OCI-M2 (cell line): Measurements from ENCODE around the gene RELN.
"Not testable (repeated sequence)": the region's sequence is repeated elsewhere in the genome, so short reads cannot be mapped to it uniquely, and the experiment has no call there.

Source experiments
- DNase-seq: peaks from one replicate; lab custom pipeline; 2025; ENCODE audit not compliant: unreplicated experiment; lab: John Stamatoyannopoulos, UW

RELN gene

GRCh38 chr7:103896826-103897225, 92.6 kb downstream of the RELN start:
- not testable (repeated sequence) for DNase-seq

DNA sequence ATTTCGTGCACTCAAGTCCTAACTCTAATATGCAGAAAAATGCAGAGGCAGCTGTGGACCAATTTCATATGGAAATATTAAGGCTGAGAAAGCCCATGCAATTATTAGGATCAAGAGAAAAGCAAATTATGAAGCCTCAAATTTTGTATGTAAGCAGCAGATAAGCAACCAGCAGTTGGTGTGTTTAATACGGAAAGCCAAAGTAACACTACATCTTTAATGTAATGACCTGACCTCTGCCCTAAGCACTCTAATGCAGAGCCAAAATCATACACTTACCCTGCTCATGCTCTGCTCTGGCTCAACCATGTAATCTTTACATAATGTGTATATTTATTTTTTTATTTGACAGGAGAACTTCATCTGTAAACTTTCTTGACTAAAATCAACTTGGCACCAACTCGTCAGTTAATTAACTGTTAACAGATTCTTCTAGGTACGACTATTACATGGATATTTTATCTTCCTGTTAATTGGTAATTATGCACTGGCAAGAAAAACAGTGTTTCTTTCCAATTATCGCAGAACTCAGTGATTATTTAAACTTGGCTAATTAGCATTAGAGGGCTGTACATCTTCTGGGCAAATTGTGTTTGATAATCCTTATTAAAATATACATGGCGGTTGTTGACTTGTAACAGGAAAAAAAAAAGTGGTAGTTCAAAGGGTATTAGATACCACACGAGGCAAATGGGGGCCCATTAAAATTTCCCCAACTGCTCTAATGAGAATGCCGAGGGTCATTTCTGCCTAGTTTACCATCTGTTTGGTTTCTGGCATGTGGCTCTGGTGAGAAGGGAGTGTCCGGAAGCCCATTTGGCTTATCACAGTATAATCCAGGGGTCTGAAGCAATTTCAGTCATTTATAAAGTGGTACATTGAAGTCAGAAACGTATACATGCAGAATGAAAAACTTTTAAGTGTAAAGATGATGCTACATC, 94.5 kb downstream of the RELN start:
- DNase-seq, result no peak

- no peak for DNase-seq
Observed at GRCh38 chr7:103893350-103893749, 96.1 kb downstream of the RELN start.

- DNase-seq, result no peak
Observed at GRCh38 chr7:103889451-103889850, 100.0 kb downstream of the RELN start.

- DNase-seq, result no peak
Observed at GRCh38 chr7:103888603-103889153, 100.8 kb downstream of the RELN start.

GRCh38 chr7:103887853-103888602, 101.4 kb downstream of the RELN start:
- no peak for DNase-seq

DNA sequence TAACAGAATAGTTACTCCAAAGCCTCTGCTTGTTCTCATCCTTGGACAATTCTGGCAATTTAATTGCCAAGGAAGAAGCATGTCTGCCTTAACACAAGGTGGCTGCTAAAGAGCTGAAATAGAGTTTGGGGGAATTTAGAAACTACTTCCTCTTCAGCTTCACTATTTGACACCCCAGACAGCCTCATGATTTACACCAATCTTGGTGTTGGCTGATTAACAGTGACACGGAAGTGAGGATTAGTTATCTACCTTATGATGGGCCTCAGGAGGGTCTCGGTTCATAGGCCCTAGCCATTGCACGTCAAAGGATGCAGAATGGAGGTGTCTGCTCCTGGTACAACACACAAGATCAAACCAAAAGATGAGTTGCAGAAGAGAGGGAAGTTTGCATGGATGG, 102.4 kb downstream of the RELN start:
- DNase-seq, result no peak

DNA sequence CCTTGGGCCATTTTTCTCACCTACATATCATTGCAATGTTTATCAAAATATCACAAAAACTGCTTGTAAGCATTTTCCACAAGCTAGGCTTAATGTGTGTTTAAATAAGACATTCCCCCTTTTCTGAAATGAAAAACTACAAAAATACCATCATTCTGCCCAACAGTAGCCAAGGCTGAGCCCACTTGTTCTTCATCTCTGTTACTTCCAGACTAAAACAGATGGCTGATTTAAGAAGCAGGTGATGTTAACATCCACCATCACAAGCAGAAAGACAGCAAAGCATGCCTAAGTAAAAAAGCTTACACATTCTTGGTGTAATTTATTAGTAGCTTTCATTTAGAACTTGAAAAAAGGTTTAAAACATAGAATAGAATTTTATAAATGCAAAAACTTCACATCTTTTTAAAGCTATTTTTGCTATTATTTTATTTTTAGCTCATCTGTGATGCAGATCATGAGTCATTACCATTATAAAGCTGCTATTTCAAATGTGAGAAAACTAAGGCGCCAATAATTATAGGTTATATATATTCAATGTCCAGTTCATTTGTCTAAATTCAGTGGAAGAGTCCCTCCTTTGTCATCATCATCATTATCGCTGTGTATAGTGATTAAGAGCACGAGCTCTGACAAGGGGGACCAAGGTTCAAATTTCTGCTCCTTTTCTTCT, 109.4 kb downstream of the RELN start:
- DNase-seq, result no peak

DNA sequence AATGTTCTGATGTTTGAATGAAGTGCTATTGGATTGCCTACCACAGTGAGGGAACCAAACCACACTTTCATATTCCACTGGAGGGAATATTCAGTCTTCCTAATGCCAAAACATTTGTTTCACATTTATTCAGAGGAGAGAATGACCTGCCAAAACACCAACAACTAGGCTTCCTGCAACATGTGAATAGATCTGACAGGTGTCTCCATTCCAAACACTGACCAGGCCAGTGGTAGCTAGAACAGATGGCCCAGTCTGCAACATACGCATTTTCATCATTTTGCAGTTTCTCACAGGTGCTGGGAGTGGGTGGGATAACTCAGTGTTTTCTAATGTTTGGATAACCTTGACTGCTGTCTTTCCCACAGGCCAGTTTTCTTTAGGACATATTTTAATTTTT, 110.0 kb downstream of the RELN start:
- no peak for DNase-seq

GRCh38 chr7:103877565-103877964, 111.9 kb downstream of the RELN start:
- DNase-seq, result no peak

GRCh38 chr7:103875718-103876117, 113.7 kb downstream of the RELN start:
- DNase-seq, result no peak

GRCh38 chr7:103871473-103871872, 118.0 kb downstream of the RELN start:
- DNase-seq, result no peak

DNA sequence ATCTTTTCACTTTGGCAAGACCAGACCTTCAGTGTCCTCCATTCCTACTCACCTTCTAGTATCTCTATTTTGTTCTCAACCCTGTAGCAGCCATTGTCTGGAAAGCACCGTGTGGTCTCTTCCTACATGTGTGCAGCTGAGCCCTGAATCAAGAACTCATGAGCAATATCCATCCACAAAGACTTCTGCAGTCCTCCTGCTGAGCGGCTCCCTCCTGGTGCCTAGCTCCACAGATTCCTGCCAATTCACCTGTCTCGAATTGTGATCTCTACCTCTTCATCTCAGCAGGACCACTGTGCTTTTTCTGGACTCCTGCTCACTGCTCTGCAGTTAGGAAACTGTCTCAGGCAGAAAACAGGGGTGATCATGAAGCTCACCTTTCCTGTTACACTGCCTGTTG, 118.8 kb downstream of the RELN start:
- DNase-seq, result no peak

DNA sequence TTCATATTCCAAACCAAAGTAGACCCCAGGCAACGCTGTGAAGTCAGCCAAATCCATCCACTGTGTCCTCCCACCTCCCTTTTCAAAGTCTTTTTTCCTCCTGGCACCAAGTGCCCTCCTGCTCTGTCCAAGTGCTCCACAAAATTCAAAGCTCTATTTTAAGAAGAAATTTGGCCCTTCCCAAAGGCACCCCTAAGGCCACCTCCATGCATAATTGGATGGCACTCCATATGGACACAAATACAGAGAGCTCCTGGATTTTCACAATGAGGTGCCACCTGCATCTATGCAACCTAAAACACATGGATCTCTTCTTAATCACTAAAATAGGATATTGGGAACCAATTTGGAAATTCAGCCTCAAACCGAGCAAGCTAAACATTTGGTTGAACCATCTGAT, 121.6 kb downstream of the RELN start:
- DNase-seq, result no peak

DNA sequence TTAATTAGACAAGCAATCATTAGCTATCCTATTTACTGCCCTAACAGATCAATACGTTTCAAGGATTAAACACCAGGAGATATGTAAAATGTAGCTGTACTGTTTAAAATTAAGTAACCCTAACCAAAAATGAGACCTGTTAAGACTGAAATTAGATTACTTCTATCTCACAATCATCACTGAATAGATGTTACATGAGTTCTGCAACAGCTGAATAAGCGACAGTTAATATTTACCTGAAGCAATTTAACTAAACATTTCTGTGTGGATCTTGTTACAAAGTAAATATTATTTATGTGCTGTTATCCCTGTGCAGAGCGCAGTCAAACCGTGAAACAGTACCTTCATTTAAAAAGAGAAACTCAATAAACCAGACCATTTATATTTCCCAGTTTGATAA, 122.5 kb downstream of the RELN start:
- DNase-seq, result no peak

DNA sequence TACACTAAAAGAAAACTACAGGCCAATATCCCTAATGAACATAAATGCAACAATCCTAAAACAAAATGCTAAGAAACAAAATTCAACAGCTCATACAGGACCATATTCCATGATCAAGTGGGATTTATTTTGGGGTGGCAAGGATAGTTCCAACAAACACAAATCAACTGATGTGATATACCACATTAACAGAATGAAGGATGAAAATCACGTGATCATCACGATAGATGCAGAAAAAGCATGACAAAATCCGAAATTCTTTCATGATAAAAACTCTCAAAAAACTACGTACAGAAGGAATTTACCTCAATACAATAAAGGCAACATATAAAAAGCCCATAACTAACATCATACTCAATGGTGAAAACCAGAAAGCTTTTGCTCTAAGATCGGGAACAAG, 124.0 kb downstream of the RELN start:
- DNase-seq, result no peak

GRCh38 chr7:103862302-103863035, 127.0 kb downstream of the RELN start:
- DNase-seq, result no peak

DNA sequence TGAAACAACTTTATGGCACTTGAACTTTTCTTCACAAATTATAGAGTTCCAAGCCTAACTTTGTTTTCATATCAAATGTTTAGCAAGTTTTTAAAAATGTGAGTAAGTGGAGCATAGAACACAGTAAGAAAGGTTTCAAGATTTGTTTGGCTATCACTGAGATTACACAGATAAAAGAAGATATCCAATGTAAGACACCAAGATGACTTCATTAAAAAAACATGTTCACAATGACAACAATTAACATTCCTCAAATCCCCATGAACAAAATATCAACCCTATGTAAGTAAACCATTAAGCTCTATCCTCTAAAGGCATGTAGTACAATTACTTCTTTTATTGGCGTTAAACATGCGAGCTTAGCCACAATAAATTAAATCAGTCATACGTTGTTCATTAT, 129.7 kb downstream of the RELN start:
- no peak for DNase-seq

GRCh38 chr7:103857435-103857834, 132.0 kb downstream of the RELN start:
- no peak for DNase-seq

GRCh38 chr7:103856929-103857328, 132.5 kb downstream of the RELN start:
- DNase-seq, result no peak

DNA sequence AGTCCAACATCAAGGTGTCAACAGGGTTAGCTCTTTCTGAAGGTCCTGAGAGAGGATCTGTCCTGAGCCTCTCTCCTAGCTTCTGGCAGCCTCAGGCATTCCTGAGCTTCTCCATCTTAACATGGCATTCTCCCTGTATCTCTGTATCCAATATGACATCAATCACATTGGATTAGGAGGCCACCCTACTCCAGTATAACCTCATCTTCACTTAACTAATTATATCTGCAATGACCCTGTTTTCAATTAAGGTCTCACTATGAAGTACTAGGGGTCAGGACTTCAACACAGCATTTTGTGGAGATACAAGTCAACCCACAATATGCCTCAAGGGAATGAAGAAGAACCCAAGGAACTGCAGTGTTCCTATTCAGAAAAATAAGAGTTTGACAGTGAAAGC, 133.8 kb downstream of the RELN start:
- DNase-seq, result no peak
